ENCODE results near the gene ZNF444. TPM values are rescaled to one million over a fixed set of nuclear protein-coding genes. Genes with fewer than 3 reads are reported as not detected.

Gene ZNF444
- total and polyA plus RNA-seq, 4 donors = 27.8 to 55.5 (median 41.6) TPM

DNA sequence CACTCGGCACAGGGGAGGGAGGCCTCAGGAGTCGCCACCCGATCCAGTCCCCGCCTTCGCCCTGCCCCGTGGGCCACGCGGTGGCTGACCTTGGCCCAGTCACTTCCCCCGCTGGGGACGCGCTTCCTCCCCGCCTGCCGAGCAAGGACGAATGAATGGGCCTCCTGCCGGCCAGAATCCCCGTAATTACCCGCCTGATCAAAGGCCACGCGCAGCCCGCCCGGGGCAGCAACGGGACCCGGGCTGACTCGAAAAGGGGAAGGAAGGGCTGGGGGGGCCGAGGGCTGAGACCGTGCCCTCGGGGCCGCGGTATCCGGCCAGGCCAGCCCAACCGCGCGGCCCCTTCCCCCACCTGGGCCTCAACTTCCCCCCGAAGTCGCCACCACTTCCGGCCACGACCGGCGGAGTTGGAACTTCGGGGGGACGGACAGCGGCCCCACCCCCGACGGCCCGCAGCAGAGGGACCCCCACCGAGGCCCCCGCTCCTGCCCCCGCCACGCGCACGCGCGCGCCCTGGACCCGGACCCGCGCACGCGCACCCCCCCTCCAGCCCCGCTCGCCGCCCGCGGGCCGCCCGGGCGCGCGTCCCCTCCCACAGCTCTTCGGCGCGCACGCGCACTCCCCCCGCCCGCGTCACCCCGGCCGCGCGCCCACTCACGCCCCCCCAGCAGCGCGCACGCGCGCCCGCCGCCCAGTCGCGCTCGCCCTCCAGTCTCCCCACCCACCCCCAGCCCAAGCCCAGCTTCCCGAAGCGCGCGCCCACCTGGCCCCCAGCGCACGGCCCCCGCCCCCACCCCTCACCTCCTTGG is 20.5 kb upstream of the ZNF444 start:
- Histone ChIP-seq H3K36me3 (ENCODE audit: control insufficient read depth in 4 of 4, insufficient read depth in 4 of 4, low read length in 4 of 4) (peaks cover 0 to 5% (median under 1%) of the 10 kb centered on the region in 4 donors), H3K4me1 (ENCODE audit: control insufficient read depth in 5 of 5, insufficient read depth in 5 of 5, low read length in 5 of 5) (peaks cover 6 to 34% (median 13%) of the 10 kb centered on the region in 5 donors), H3K9ac (ENCODE audit: insufficient read depth in 1 of 2, low read length in 2 of 2) (peak overlapping the region; percentile 21 to 34), H3K4me3 (peak overlapping the region; percentile 85), H3K9me3 (ENCODE audit: control insufficient read depth in 4 of 4, insufficient read depth in 3 of 4, low read length in 3 of 4) (no peaks in the 10 kb centered on the region), H3K27ac (ENCODE audit: low read depth in 1 of 2, low read length in 1 of 2) (peak overlapping the region; percentile 96 to 97), H3K27me3 (ENCODE audit: control insufficient read depth in 3 of 3, insufficient read depth in 3 of 3, low read length in 2 of 3) (no peaks in the 10 kb centered on the region)
- peak; percentile 35 for ATAC-seq (ENCODE audit: insufficient read depth, low FRiP score)
- WGBS, 2 donors = 1% methylated on average over 48 to 98 of the region's 99 CpGs
- peak; percentile 47 to 83 (median 60) for DNase-seq
- TF ChIP-seq, protein P1, sequence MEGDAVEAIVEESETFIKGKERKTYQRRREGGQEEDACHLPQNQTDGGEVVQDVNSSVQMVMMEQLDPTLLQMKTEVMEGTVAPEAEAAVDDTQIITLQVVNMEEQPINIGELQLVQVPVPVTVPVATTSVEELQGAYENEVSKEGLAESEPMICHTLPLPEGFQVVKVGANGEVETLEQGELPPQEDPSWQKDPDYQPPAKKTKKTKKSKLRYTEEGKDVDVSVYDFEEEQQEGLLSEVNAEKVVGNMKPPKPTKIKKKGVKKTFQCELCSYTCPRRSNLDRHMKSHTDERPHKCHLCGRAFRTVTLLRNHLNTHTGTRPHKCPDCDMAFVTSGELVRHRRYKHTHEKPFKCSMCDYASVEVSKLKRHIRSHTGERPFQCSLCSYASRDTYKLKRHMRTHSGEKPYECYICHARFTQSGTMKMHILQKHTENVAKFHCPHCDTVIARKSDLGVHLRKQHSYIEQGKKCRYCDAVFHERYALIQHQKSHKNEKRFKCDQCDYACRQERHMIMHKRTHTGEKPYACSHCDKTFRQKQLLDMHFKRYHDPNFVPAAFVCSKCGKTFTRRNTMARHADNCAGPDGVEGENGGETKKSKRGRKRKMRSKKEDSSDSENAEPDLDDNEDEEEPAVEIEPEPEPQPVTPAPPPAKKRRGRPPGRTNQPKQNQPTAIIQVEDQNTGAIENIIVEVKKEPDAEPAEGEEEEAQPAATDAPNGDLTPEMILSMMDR (IDR thresholded peaks at IDR 0.05; ENCODE audit: control extremely low read depth, extremely low read depth) = no peak

DNA sequence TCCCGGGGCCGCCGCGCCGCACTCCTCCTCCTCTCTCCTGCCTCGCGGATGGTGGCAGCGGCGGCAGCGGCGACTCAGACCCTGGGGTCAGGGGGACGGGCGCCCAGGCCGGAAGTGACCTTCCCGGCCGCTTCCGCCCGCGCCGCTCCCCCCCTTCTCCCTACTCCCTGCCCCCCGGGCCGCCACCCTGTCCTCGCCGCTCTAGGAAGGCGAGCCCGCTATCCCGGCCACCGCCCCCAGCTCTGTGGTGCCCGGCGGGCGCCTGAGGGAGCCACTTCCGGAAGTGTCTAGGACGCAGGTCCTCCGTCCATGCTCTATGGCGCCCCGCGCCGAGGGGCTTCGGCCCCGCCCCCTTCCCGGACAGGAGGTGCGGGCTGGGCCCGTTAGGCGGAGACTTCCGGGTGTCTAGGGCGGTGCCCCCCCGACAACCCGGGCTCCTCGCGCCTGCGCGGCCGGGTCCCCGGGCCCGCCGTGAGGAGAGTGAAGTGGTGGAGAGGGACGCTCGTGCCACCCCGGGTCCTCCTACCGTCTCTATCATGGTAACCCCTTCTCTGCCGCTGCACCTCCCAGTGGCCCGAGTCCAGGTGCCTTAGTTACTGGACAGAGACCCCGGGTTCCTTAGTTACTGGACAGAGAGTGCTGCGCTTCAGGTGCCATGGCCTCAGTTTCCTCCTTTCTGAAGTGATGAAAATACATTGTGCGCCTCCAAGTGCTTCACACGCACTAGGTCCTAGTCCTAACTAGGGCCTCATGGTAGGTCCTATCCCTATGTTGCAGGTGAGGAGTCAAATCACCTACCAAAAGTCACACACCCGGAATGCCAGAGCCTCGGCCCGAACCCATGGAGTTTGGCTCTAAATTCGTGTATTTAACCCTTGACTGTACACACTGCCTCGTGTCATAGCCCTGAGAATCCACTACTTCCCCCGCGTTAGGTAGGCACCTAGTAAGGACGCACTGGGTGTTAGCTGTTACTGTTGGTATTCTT is 19.6 kb upstream of the ZNF444 start, which contains the start of gene ZNF787:
Gene ZNF787 (minus strand): TSS at position 116 of the 988 bp plus-strand sequence. CDS start 18,078 bp downstream, outside the sequence.
- ATAC-seq (ENCODE audit: insufficient read depth, low FRiP score) (peak; percentile 93), DNase-seq (peak; percentile 99)
- WGBS, 2 donors = 7 to 12% methylated on average over 42 to 74 of the region's 74 CpGs
- Histone ChIP-seq H3K4me1 (ENCODE audit: control insufficient read depth in 5 of 5, insufficient read depth in 5 of 5, low read length in 5 of 5) (peaks cover 6 to 42% (median 19%) of the 10 kb centered on the region in 5 donors), H3K9ac (ENCODE audit: insufficient read depth in 1 of 2, low read length in 2 of 2) (peak within 1 kb of the TSS; percentile 21 to 61), H3K9me3 (ENCODE audit: control insufficient read depth in 4 of 4, insufficient read depth in 3 of 4, low read length in 3 of 4) (no peaks in the 10 kb centered on the region), H3K4me3 (peak within 1 kb of the TSS; percentile 85), H3K27ac (ENCODE audit: low read depth in 1 of 2, low read length in 1 of 2) (peak within 1 kb of the TSS; percentile 96 to 97), H3K27me3 (ENCODE audit: control insufficient read depth in 3 of 3, insufficient read depth in 3 of 3, low read length in 2 of 3) (no peaks in the 10 kb centered on the region), H3K36me3 (ENCODE audit: control insufficient read depth in 4 of 4, insufficient read depth in 4 of 4, low read length in 4 of 4) (peaks cover 0 to 5% (median 0%) of the 10 kb centered on the region in 4 donors)
- TF ChIP-seq, protein P1 (IDR thresholded peaks at IDR 0.05; ENCODE audit: control extremely low read depth, extremely low read depth) = no peak

DNA sequence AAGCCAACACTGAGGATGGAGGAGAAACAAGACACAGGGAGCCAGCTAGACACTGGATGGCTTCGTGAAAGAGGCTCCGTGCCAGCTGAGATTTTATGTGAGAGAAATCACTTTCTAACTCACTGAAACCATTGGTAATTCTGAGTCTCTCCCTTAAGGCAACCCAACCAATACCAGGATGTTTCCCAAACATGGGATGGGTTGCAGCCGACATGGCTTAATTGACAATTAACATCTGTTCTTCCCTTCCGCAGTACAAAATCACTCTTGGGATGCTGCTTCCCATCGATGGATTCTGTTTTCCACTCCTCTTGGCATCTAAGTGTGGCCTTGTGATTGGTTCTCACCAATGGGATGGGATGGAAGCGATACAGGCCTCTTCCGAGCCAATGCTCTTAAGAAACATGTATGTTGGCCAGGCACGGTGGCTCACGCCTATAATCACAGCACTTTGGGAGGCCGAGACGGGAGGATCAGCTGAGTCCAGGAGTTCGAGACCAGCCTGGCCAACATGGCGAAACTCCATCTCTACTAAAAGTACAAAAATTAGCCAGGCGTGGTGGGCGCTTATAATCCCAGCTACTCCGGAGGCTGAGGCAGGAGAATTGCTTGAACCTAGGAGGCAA is 17.7 kb upstream of the ZNF444 start:
- Histone ChIP-seq H3K9me3 (ENCODE audit: control insufficient read depth in 4 of 4, insufficient read depth in 3 of 4, low read length in 3 of 4) (peaks cover 0 to 3% (median 0%) of the 10 kb centered on the region in 4 donors), H3K27me3 (ENCODE audit: control insufficient read depth in 3 of 3, insufficient read depth in 3 of 3, low read length in 2 of 3) (no peaks in the 10 kb centered on the region), H3K27ac (ENCODE audit: low read depth in 1 of 2, low read length in 1 of 2) (no peak overlapping the region), H3K4me3 (no peak overlapping the region), H3K9ac (ENCODE audit: insufficient read depth in 1 of 2, low read length in 2 of 2) (no peak overlapping the region), H3K4me1 (ENCODE audit: control insufficient read depth in 5 of 5, insufficient read depth in 5 of 5, low read length in 5 of 5) (peaks cover 6 to 42% (median 18%) of the 10 kb centered on the region in 5 donors), H3K36me3 (ENCODE audit: control insufficient read depth in 4 of 4, insufficient read depth in 4 of 4, low read length in 4 of 4) (peaks cover 0 to 5% (median 0%) of the 10 kb centered on the region in 4 donors)
- 87 to 92% methylated on average over 16 of the region's 16 CpGs for WGBS, 2 donors
- ATAC-seq (ENCODE audit: insufficient read depth, low FRiP score) = no peak
- TF ChIP-seq, protein P1 (IDR thresholded peaks at IDR 0.05; ENCODE audit: control extremely low read depth, extremely low read depth) = no peak
- peak in 2 of 3 donors; percentile 56 to 67 for DNase-seq
